GM18517 (cell line): ENCODE data around the gene PES1.
"Not testable (repeated sequence)": the region's sequence is repeated elsewhere in the genome, so short reads cannot be mapped to it uniquely, and the experiment has no call there.

Experiments
- ATAC-seq: cut with Tn5 transposase; IDR thresholded peaks from one replicate; pipeline ENCODE4 v1.9.1; 2021; ENCODE audit warnings: mild to moderate bottlenecking, moderate library complexity; ENCODE audit not compliant: unreplicated experiment

PES1 gene

DNA sequence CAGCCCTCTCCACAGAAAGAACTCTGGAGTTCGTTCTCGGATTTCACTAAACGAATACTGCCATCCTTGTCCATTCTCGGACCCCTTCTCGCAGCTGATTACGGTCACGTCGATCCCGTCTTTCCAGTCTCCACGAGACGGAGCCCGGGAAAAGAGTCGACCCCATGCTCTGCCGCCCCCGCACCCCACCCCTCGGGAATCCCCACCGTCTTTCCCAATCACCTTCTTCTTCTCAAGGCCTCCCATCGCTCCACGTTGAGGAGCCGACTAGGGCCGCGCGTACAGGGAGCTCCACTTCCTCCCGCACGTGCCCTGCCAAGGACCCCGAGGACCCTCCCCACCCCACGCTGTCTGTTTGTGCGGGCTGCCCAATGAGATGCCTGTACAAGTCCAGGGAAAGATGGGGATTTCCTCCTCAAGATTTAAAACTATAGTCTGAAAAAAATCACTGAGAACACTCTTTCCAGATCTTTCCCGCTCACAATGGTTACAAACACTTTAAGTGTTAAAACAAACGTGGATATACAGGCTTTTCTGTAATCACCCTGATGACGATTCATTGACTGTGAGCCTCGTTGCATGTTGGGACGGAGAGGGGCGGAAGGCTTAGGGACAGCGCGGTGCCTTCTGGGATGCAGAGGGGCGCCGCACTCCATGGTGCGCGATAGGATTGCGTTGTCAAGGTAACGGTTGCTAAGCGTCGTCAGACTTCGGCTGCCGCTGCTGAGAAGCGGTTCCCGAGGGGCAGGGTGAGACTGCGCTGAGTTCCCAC lies at the start of gene PES1:
PES1 (minus strand) TSS at position 323 of the 772 bp plus-strand sequence; CDS start at position 246, 77 bp downstream.
- peak; percentile 93 for ATAC-seq

DNA sequence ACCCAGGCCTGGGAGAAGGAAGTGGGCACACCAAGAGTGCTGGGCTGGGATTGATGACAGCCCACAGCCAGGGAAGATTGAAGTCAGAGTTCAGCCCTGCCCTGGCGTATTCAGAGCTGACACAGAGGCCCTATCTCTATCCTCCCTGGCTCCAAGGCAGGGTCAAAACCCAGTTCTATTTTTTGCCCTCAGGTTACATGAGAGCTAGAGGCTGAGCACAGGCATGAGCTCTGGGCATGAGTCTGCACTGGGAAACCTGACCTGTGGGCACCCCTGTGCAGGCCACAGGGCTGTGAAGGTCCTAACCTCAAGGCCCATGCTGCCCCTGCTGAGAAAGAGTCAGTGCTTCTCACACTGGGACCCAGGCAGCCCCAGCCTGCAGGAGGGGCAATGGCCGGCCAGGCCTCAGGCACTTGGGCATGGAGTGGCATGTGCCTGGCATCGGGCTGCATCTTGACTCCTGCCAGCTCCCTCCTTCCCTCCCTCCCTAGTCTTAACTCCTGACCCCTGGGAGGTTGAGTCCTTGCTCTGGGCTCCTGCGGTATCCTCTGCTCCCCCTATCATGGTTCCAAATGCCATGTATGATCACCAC lies 49.2 kb upstream of the PES1 start:
- no peak for ATAC-seq

DNA sequence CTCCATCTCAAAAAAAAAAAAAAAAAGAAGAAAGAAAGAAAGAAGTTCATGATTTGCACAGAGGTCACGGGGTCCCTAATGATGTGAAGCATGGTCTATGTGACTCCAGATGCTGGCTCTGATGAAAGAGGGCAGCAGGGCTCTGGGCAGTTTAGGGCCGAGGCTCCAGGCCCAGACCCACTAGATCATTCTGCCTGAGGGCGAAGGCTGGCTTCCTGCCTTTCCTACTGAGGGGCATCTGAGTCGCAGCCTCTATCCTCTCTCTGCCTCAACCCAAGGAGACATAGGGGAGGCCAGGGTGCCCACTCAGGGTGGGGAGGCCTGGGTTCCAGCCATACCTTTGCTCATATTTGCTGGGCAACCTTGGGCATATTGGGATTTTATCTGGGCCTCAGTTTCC lies 48.7 kb upstream of the PES1 start:
- no peak for ATAC-seq

DNA sequence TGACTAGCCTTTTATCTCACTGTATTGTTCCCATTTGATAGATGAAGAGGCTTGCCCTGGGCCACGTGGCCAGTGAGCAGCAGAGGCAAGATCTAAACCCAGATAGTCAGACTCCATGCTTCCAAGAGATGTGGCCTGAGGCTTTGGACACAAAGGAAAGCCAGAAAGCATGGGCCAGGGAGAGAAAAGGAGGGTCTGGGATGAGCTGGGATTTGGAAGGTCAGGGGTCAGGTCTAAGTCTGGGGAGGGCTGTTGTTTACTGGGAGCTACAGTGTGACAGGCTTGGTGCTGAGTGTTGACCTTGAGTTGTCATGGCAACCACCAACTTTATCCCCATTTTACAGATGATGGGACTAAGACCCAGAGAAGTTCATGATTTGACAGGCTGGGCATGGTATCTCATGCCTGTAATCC lies 46.0 kb upstream of the PES1 start:
- no peak for ATAC-seq

DNA sequence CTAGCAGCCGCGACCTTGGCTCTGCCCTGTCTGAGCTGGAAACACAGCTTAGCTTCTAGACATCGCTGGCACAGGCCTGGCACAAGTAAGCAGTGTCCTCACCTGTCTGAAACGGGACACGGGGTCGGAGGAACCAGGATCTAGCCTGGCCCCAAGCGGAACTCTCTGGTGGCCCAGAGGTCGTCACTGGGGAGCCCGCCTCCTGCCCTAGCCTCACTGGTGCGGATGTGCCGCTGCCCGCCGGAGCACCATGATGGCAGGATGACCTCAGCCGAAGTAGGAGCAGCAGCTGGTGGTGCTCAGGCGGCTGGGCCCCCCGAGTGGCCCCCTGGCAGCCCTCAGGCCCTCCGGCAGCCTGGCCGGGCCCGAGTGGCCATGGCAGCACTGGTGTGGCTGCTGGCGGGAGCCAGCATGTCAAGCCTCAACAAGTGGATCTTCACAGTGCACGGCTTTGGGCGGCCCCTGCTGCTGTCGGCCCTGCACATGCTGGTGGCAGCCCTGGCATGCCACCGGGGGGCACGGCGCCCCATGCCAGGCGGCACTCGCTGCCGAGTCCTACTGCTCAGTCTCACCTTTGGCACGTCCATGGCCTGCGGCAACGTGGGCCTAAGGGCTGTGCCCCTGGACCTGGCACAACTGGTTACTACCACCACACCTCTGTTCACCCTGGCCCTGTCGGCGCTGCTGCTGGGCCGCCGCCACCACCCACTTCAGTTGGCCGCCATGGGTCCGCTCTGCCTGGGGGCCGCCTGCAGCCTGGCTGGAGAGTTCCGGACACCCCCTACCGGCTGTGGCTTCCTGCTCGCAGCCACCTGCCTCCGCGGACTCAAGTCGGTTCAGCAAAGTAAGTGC lies 44.7 kb upstream of the PES1 start:
- no peak for ATAC-seq

DNA sequence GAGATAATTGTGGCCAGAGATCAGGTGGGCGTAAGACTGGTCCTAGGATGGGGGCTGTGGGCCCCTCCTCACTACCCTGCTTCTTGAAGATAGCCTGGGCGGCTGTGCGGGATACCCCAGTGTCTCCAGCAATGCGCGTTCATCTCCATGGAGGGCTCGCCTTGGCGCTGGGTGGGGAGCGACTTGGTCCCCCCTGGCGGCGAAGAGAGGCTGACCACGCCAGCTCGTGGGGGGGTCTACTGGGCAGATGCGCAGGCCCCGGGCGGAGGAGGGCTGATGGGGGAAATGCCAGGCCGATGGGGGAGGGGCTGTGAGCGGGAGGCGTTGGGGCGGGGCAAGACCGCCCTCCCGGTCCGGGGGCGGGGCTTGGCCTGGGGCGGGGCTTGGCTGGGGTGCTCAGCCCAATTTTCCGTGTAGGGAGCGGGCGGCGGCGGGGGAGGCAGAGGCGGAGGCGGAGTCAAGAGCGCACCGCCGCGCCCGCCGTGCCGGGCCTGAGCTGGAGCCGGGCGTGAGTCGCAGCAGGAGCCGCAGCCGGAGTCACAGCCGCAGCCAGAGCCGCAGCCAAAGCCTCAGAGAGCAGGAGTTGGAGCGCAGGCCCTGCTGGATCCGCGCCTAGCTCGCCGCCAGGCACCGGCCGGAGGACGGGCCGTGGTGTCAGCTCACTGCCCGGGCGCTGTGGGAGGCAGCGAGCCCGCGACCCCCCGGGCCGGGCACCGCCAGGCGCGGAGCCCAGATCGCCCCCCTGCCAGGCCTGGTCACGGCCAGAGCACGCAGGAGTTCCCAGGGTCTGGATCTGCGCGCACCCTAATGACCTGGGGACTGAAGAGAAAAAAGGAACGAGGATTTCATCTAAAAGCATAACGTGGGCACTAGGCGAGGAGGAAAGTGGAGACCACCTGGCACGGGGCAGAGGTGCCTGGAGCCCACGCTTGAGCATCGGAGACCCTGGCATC lies 43.8 kb upstream of the PES1 start, which contains the start of gene SLC35E4:
SLC35E4 (plus strand) TSS at position 509 of the 953 bp plus-strand sequence. CDS start 670 bp downstream, outside the sequence.
- ATAC-seq: peak; percentile 32

DNA sequence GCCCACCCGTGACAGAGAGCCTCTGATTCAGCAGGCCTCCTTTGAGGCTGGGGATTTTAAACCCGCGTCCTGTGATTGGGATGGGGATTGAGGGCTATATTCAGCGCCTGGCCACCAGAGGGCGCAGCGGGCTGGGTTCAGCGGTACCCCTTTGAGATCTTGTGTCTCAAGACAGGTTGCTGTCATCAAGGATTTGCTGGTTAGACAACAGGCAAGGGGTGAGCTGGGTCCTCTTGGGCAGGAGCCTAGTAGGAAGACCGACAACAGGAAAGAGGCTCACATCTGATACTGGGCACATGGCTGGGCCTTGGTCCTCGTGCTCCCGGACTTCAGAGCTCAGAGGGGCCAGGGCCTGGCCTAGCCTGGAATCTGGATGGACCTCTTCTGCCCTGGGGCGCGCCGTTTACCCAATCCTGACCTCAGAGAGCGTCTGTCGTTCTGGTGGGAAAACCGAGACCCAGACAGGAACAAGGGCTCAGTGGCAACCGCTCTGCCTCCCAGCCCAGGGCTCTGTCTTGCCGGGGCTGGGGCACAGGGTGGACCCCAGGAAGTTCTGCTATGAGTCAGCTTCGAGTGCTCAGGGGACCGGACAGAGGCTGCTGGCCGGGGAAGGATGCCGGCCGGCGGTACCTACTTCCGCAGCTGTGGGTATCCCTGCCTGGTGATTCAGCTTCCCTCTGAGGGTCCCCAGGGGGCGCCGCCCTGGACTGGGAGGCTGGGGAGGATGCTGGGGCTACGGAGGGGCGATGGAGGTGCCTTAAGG lies 42.9 kb upstream of the PES1 start:
- peak; percentile 68 for ATAC-seq

DNA sequence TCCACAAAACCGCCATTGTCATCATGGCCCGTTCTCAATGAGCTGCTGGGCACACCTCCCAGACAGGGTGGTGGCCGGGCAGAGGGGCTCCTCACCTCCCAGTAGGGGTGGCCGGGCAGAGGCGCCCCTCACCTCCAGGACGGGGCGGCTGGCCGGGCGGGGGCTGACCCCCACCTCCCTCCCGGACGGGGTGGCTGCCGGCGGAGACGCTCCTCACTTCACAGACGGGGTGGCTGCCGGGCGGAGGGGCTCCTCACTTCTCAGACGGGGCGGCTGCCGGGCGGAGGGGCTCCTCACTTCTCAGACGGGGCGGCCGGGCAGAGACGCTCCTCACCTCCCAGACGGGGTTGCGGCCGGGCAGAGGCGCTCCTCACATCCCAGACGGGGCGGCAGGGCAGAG lies 39.8 kb upstream of the PES1 start:
- ATAC-seq: not testable (repeated sequence)

DNA sequence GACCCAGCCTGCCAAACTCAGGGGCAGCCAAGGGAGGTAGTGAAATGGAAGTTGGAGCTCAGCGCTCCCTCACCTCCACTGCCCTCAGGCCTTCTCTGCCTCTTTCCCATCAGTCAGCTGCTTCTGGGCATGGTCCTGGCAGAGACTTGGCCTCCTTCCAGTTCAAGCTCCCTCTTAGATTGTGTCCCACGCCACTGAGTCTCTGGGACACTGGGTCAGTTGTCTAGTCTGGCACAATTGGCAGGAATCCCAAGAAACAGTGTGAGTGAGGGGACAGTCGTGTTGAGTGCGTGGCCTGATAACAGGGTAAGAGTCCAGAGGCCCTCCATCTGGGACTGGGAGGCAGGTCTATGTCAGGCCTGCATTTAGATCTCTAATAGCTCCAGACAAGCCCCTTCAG lies 36.8 kb upstream of the PES1 start:
- ATAC-seq: no peak

DNA sequence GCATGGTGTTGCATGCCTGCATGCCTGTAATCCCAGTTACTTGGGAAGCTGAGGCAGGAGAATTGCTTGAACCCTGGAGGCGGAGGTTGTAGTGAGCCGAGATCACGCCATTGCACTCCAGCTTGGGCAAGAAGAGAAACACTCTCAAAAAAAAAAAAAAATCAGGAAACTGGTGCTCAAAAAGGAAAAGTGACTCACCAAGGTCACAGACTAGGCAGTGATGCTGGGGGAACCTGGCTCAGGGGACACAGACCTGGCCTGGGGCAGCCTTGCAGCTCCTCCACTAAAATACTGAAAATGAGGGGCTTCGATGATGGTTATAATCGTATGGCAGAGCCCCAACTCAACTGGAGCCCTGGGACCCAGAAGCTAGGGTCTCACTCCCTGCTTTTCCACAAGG lies 35.8 kb upstream of the PES1 start:
- ATAC-seq: no peak

DNA sequence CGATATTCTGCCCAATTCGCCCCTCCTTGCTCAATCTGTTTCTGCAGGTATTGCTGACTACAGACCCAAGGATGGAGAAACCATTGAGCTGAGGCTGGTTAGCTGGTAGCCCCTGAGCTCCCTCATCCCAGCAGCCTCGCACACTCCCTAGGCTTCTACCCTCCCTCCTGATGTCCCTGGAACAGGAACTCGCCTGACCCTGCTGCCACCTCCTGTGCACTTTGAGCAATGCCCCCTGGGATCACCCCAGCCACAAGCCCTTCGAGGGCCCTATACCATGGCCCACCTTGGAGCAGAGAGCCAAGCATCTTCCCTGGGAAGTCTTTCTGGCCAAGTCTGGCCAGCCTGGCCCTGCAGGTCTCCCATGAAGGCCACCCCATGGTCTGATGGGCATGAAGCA lies 34.7 kb upstream of the PES1 start:
- no peak for ATAC-seq

DNA sequence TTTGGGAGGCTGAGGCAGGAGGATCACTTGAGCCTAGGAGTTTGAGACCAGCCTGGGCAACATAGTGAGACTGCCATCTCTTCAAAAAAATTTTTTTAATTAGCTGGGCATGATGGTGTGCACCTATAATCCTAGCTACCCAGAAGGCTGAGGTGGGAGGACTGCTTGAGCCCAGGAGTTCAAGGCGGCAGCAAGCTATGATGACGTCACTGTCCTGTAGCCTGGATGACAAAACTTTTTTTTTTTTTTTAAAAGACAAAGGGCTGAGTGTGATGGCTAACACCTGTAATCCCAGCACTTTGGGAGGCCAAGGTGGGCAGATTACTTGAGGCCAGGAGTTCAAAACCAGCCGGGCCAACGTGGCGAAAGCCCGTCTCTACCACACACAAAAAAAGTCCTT lies 28.2 kb upstream of the PES1 start:
- ATAC-seq: not testable (repeated sequence)

DNA sequence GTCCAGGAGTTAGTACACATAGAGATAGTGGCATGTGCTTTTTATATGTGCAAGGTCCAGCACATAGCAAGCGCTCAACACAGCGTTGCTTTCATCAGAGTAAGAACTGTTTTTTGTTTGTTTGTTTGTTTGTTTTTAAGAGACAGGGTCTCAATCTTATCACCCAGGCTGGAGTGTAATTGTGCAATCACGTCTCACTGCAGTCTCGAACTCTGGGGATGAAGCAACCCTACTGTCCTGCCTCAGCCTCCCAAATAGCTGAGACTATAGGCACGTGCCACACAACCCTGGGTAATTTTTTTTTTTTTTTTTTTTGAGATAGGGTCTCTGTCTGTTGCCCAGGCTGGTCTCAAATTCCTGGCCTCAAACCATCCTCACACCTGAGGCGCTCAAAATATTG lies 26.1 kb upstream of the PES1 start:
- no peak for ATAC-seq

DNA sequence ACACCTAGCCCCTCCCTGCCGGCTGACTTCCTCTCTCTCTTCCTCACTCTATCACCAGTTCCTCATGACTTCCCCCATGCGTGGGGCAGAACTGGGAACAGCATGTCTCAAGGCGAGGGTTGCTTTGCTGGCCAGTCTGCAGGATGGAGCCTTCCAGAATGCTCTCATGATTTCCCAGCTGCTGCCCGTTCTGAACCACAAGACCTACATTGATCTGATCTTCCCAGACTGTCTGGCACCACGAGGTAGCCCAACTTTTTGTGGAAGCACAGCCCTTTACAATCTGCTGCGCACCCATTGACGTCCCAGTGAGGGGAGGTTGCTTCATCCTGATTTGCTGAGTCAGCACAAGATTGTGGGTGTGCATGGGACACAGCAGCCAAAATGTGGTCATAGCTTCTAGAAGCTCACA lies 23.8 kb upstream of the PES1 start:
- no peak for ATAC-seq

DNA sequence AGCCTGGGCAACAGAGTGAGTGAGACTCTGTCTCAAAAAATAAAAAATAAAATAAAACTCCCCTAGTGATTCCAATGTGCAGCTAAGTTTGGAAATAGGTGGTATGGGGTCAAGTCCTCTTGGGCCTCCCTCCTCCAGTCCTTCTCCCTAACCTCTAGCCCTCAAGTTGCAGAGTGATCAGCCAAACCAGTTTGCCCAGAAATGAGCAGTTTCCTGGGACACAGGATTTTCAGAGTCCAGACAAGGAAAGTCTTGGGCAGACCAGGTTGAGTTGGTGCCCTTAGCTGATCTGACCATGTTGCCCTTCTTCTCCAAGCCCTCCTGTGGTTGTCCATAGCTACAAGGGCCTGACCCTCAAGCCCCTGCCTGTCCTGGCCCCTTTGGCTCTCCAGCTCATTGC lies 23.2 kb upstream of the PES1 start:
- ATAC-seq: no peak

DNA sequence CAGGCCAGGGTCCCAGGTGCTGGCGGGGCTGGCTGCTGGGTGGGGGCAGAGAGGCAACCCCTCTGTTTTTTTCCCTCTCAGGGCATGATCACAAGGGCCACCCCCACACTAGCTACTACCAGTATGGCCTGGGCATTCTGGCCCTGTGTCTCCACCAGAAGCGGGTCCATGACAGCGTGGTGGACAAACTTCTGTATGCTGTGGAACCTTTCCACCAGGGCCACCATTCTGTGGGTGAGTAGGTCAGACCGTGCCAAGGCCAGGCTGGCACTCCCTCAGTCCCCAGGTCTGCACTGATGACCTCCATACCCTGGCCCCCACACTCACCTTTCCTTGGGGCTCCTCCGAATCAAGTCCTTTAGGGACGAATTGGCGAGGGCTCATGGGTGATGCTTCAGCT lies 22.6 kb upstream of the PES1 start:
- ATAC-seq: no peak

DNA sequence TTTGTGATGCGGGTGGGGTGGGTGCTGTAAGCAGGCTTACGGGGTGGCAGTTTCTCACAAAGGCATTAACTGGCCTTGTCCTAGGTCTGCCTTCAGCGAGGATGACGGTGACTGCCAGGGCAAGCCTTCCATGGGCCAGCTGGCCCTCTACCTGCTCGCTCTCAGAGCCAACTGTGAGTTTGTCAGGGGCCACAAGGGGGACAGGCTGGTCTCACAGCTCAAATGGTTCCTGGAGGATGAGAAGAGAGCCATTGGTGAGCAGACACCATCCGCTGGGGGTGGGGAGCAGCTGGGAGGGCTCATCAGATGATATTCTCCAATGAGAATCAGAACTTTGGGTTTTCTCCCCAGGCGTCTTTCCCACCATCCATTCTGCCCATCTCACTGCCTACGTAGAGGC lies 21.1 kb upstream of the PES1 start:
- ATAC-seq: no peak

DNA sequence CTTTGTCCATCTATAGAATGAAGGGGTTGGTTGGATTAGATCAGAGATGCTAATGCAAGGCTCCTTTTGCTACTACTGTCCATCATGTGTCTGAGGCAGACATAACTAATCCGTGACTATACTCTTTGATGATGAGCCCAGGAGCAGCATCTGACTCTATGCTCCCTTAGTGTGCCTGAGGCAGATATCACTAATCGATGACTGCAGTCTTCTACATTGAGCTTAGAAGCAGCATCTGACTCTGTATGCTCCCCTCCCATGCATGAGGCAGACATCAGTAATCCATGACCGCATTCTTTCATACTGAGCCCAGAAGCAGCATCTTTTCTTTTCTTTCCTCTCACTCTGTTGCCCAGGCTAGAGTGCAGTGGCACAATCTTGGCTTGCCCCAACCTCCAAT lies 19.5 kb upstream of the PES1 start:
- no peak for ATAC-seq

DNA sequence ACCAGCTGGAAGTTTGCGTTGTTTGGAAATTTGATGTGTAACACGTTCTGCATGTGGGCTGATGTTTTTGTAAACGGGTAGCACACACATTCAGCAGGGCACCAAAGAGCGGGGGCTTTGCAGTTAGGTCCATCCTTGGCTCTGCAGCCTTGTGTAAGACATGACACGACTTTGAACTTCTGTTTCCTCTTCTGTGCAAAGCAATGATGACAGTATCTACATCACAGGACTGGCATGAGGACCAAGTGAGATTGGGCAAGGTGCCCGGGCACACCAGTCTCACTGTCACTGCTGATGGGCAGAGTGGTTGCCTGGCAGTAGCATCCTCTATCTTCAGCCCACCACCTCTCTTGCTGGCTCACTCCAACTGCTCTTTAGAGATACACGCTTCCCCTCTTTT lies 18.6 kb upstream of the PES1 start:
- ATAC-seq: no peak
